AG09319 (cell line): Measurements from ENCODE around the gene CTNNA3.

ENCODE experiments used
- DNase-seq: peaks from one replicate; pipeline ENCODE4 v3.0.0-alpha.2; 2010; ENCODE audit warnings: low read depth; ENCODE audit errors: extremely low read depth
- TF ChIP-seq, protein P1 (sequence below): IDR thresholded peaks from 2 replicates; pipeline ENCODE4 v1.5.1; 2011; ENCODE audit warnings: low read depth, mild to moderate bottlenecking, inconsistent platforms, low read length, moderate library complexity

The CTNNA3 gene

DNA sequence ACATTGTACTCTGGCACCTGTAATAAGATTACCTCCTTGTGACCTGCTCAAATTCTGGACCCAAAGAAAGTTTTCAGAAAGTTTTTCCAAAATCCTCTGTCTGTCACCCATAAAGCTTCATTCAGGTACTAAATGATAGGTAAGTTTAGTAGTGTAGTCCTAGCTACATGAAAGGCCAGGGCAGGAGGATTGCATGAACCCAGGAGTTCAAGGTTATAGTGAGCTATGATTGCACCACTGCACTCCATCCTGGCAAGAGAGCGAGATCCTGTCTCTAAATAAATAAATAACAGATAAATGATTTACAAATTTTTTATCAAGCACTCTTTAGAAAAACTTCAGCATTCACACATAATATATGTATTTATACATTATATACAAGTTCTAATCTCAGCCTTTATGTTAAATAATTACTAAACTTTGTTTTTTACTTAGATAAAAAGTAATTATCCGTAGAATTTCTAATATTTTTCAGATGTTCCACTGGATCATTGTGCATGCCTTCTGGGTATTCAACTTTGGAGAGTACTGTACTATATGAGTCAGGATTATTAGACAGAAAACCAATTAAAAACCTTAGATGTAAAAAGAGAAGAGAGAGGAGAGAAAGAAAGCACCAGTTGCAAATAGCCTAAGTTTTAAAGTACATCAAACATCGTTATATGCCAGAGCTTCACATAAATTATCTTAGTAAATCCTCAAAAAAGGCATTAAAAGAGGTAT, 407.1 kb downstream of the CTNNA3 start:
- no peak for DNase-seq
- TF ChIP-seq, protein P1, sequence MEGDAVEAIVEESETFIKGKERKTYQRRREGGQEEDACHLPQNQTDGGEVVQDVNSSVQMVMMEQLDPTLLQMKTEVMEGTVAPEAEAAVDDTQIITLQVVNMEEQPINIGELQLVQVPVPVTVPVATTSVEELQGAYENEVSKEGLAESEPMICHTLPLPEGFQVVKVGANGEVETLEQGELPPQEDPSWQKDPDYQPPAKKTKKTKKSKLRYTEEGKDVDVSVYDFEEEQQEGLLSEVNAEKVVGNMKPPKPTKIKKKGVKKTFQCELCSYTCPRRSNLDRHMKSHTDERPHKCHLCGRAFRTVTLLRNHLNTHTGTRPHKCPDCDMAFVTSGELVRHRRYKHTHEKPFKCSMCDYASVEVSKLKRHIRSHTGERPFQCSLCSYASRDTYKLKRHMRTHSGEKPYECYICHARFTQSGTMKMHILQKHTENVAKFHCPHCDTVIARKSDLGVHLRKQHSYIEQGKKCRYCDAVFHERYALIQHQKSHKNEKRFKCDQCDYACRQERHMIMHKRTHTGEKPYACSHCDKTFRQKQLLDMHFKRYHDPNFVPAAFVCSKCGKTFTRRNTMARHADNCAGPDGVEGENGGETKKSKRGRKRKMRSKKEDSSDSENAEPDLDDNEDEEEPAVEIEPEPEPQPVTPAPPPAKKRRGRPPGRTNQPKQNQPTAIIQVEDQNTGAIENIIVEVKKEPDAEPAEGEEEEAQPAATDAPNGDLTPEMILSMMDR = no peak

DNA sequence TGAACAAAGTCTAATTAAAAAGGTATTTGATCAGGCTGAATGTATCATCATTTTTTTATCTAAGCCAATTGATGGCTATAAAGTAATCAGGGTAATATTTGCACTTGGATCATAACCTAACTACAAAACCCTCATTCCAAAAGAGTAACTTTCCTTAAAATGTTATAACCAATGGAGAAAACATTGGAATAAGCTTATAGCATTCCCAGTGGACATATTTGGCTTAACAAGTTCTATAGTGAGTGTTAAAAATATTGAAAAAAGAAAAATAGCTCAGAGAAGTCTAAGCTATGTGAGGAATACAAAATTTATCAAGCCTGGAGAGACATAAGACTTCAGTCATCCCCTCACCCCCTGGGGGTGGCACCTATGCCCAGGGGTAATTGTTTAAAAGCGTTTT, 411.4 kb downstream of the CTNNA3 start:
- no peak for DNase-seq
- TF ChIP-seq, protein P1 = no peak

DNA sequence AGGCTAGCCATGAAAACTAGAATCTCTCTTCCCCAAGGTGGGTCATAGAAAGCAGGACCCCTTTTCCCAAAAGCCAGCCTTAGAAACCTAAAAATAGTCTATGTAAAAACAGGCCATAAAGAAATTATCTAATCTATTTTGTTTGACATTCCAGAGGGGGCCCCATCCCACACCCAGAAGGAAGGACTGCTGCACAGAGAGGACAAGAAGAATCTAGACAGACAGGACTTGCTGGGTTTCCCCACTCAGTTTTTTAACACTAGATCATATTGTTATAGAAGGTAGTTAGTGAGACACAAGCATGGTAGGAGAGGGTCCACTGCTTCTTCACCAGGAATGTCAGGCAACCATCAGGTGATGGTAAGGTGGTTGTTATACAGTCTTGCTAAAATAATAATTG, 413.1 kb downstream of the CTNNA3 start:
- DNase-seq = no peak
- TF ChIP-seq, protein P1 = no peak

DNA sequence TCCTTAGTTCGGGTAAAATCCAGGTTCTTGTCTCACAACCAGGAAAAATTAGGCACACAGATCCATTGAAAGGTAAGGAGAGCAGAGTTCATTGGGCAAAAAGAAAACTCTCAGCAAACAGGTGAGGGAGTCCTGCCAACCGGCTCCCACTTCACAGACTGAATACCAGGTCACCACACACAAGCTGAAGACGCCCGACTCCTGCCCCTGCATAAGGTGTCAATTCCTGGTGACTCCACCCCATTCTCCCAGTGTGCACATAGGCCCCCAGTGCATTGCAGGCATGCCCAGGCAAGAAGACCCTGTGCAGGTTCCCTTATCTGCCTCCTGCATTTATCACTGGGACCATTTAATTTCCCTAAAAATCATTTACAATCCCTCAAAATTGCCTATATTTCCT, 415.6 kb downstream of the CTNNA3 start:
- DNase-seq = no peak
- TF ChIP-seq, protein P1 = no peak

DNA sequence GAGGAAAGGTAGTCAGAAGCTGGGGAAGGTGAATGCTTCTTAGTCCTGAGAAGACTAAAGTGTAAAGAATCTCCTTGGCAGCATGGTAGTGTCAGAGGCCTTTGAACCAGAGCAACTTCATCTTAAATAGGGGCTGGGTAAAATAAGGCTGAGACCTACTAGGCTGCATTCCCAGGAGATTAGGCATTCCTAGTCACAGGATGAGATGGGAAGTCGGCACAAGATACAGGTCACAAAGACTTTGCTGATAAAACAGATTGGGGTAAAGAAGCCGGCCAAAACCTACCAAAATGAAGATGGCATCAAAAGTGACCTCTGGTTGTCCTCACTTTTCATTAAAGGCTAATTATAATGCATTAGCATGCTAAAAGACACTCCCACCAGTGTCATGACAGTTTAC, 418.6 kb downstream of the CTNNA3 start:
- DNase-seq = no peak
- TF ChIP-seq, protein P1 = no peak

DNA sequence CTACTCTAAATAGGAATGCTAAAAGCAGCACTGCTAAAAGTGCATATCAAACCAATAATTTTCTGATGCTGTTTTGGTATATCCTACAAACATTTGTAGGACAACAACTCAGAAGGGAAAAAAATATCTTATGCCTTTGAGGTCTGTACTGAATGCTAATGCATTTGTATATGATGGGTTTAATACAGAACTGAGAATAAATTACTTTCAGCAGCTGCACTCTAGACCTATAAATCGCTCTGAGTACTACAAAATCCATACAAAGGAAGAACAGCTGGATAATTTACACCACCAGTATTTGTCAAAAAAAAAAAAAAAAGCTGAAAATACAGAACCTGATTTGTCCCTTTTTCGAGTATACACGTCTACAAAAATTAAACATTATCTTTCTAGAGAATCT, 426.2 kb downstream of the CTNNA3 start:
- DNase-seq = no peak
- TF ChIP-seq, protein P1 = no peak

DNA sequence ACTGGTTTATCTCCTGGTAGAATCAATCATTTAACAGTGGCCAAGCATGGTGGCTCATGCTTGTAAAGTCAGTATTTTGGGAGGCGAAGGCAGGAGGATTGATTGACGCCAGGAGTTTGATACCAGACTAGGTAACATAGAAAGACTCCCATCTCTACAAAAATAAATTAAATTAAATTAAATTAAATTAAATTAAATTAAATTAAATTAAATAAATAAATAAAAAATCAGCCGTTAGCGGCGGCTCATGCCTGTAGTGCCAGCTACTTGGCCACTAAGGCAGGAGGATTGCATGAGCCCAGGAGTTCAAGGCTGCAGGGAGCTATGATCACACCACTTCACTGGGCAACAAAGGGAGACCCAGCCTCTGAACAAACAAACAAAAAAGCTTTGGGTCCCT, 427.8 kb downstream of the CTNNA3 start:
- DNase-seq = no peak
- TF ChIP-seq, protein P1 = no peak
